ENCODE measurements around the gene OR5H15.

- TF ChIP-seq POLR2A (IDR thresholded peaks at IDR 0.05; ENCODE audit: low read length): no peak
- no peak for TF ChIP-seq EP300 (IDR thresholded peaks at IDR 0.05)
- TF ChIP-seq RFX5 (IDR thresholded peaks at IDR 0.05): no peak
- TF ChIP-seq JUN (IDR thresholded peaks at IDR 0.05): no peak
- no peak for TF ChIP-seq CTCF (IDR thresholded peaks at IDR 0.05)
- TF ChIP-seq CEBPB (IDR thresholded peaks at IDR 0.05): no peak
Observed at GRCh38 chr3:98213276-98213675, 46.8 kb downstream of the OR5H15 start.
